SK-N-SH treated with all-trans-retinoic acid at 6 μM for 48 hours (cell line): ENCODE results near the gene RACK1.

Experiments used
- ARNTL ChIP-seq: fragments of 450-650 bp; formaldehyde crosslinking; IDR thresholded peaks from 2 replicates; pipeline ENCODE4 v1.5.0; 2020; ENCODE audit warnings: low read depth, mild to moderate bottlenecking, moderate library complexity, borderline replicate concordance
- CREB5 ChIP-seq: fragments of 250-450 bp; sonication (Bioruptor Pico); IDR thresholded peaks from 2 replicates; pipeline ENCODE4 v1.5.1; 2020; ENCODE audit warnings: low read depth, mild to moderate bottlenecking, moderate library complexity
- CSDC2 ChIP-seq: fragments of 250-450 bp; sonication (Bioruptor Pico); IDR thresholded peaks from 2 replicates; pipeline ENCODE4 v1.5.0; 2020; ENCODE audit warnings: mild to moderate bottlenecking, moderate library complexity
- ESRRG ChIP-seq: fragments of 250-450 bp; sonication (Bioruptor Pico); IDR thresholded peaks from 2 replicates; pipeline ENCODE4 v1.6.1; 2021; ENCODE audit warnings: mild to moderate bottlenecking
- PATZ1 ChIP-seq: fragments of 250-450 bp; sonication (Bioruptor Pico); IDR thresholded peaks from 2 replicates; pipeline ENCODE4 v1.8.0; 2020; ENCODE audit warnings: mild to moderate bottlenecking, moderate library complexity, borderline replicate concordance
- SNAI2 ChIP-seq: fragments of 250-450 bp; sonication (Bioruptor Pico); IDR thresholded peaks from 2 replicates; pipeline ENCODE4 v1.5.0; 2020; ENCODE audit warnings: mild to moderate bottlenecking, moderate library complexity
- TCF4 ChIP-seq: fragments of 250-450 bp; sonication (Bioruptor Pico); IDR thresholded peaks from 2 replicates; pipeline ENCODE4 v1.8.0; 2021; ENCODE audit warnings: mild to moderate bottlenecking, moderate library complexity, borderline replicate concordance
- TOX ChIP-seq: fragments of 250-450 bp; sonication (Bioruptor Pico); IDR thresholded peaks from 2 replicates; pipeline ENCODE4 v1.8.0; 2021; ENCODE audit warnings: mild to moderate bottlenecking, moderate library complexity, borderline replicate concordance
- TSHZ2 ChIP-seq: fragments of 250-450 bp; sonication (Bioruptor Pico); IDR thresholded peaks from 2 replicates; pipeline ENCODE4 v1.5.0; 2020; ENCODE audit warnings: mild to moderate bottlenecking, moderate library complexity
- ZFP3 ChIP-seq: fragments of 250-450 bp; sonication (Bioruptor Pico); IDR thresholded peaks from 2 replicates; pipeline ENCODE4 v1.5.0; 2020; ENCODE audit warnings: mild to moderate bottlenecking, moderate library complexity
- ZNF70 ChIP-seq: fragments of 450-650 bp; formaldehyde crosslinking; IDR thresholded peaks from 2 replicates; pipeline ENCODE4 v1.5.0; 2020; ENCODE audit warnings: mild to moderate bottlenecking, moderate library complexity
- TF ChIP-seq, protein P1 (sequence below): fragments of 250-450 bp; sonication (Bioruptor Pico); IDR thresholded peaks from 2 replicates; pipeline ENCODE4 v1.5.1; 2021; ENCODE audit warnings: mild to moderate bottlenecking, moderate library complexity

DNA sequence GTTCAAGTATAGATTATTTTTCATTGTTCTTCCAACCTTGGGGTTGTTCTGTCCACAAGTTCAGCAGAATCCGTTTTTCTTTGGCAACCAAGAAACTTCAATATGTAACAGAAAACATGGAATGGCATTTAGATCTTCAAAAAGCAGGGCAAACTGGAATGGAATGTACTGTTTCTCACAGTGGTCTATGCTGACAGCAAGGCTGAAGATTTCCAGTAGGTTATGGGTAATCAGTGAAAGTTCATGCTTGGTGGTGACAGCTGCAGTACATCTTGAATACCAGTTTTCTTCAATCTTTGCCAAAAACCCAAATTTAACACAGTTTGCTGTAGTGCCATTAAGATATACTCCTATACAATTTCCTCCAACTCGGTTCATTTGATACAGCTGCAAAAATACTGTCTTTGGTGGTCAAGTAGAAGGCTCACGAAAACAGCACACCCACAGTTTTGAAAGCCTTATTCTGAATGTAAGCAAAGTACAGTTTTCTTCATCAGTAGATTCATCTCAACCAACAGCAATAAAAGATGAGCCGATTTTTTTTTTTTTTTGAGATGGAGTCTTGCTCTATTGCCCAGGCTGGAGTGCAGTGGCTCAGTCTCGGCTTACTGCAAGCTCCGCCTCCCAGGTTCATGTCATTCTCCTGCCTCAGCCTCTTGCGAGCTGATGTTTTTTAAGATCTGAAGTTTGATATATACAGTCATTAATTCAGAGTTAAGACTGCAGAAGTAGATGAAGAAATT lies 12.3 kb upstream of the RACK1 start:
- TF ChIP-seq ARNTL (CRISPR knock-in tag): no peak
- TF ChIP-seq ZFP3 (CRISPR knock-in tag): no peak
- no peak for TF ChIP-seq CREB5 (CRISPR knock-in tag)
- no peak for TF ChIP-seq TCF4 (CRISPR knock-in tag)
- no peak for TF ChIP-seq CSDC2 (CRISPR knock-in tag)
- no peak for TF ChIP-seq TSHZ2
- TF ChIP-seq TOX (CRISPR knock-in tag): no peak
- TF ChIP-seq, protein P1, sequence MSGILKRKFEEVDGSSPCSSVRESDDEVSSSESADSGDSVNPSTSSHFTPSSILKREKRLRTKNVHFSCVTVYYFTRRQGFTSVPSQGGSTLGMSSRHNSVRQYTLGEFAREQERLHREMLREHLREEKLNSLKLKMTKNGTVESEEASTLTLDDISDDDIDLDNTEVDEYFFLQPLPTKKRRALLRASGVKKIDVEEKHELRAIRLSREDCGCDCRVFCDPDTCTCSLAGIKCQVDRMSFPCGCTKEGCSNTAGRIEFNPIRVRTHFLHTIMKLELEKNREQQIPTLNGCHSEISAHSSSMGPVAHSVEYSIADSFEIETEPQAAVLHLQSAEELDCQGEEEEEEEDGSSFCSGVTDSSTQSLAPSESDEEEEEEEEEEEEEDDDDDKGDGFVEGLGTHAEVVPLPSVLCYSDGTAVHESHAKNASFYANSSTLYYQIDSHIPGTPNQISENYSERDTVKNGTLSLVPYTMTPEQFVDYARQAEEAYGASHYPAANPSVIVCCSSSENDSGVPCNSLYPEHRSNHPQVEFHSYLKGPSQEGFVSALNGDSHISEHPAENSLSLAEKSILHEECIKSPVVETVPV (CRISPR knock-in tag): no peak
- no peak for TF ChIP-seq PATZ1 (CRISPR knock-in tag)
- TF ChIP-seq ZNF70 (CRISPR knock-in tag): no peak
- TF ChIP-seq SNAI2 (CRISPR knock-in tag): no peak
- no peak for TF ChIP-seq ESRRG (CRISPR knock-in tag)
